HG02943 (cell line): ENCODE measurements around the gene R3HDM2.

Source experiments
- ATAC-seq: cut with Tn5 transposase; IDR thresholded peaks from one replicate; pipeline ENCODE4 v1.9.1; 2021; ENCODE audit warnings: mild to moderate bottlenecking, low read depth, moderate library complexity; ENCODE audit not compliant: unreplicated experiment

R3HDM2 gene

DNA sequence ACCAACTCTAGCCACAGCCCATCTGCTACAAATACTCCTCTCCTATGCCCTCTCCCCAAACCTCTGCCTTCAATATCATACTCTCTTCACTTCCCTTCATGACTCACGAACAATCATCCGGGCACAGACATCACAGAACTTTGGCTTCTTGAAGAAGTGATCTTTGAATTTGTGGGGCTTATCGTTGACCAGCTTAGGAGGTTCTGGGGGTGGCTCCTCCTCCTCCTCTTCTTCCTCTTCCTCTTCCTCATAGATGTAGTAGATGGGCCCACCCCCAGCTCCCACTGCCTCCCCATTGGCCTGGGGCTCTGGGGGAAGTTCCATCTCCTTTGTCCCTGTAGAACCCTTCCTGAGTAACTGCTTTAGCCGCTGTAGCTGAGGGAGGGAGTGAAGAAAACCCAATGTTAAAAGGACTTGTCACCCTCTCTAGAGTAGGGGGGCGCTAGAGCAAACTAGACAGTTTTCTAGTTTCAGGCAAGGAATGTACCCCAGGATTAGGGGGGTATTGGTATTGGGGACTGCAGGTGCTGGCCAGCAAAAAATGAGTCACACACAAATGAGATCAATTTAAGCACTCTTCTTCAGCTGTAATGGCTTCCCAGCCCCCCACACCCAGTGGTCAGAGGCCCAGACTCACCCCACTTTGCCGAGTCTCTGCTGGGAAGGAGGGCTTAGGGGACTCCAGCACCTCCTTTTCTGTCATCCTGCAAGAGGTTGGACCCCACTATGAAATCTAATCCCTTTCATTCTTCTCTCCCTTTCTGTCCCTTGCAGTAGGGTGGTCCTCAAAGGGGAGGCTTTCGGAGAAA, 181.7 kb downstream of the R3HDM2 start:
- no peak for ATAC-seq

DNA sequence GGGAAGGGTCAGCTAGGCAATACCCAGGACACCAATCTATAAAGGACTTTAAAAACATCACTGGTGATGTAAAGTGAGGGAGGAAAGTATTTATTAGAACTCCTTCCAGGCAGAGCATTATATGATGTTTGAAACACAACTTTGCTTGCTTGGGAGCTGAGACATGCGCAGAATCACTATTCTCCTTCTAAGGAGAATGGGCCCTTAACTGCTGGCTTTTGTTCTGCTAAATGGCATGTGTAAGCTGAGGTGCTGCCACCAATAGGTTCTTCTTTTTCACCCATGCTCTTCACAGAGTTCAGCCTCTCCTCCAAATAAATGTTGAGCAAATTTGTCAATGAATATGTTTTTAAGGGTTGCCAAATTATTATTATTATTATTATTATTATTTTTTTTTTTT, 183.8 kb downstream of the R3HDM2 start:
- no peak for ATAC-seq

DNA sequence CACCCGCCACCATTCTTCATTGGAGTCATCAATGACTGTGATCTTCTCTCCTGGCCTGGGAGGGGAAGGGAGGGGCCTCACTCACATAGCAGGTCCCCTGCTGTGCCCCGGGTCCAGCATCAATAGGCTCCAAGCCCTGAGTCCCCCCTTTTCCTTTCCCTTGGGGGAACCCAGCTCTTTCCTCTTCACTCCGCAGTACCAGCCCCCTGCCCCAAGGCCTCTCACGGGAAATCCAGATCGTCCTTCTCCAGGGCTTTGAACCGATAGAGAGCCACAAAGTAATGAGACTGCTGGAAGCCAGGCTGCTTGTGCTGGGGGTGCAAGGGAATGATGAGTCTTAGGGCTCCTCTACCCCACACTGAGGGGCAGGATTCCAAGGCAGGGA, 186.5 kb downstream of the R3HDM2 start:
- no peak for ATAC-seq

DNA sequence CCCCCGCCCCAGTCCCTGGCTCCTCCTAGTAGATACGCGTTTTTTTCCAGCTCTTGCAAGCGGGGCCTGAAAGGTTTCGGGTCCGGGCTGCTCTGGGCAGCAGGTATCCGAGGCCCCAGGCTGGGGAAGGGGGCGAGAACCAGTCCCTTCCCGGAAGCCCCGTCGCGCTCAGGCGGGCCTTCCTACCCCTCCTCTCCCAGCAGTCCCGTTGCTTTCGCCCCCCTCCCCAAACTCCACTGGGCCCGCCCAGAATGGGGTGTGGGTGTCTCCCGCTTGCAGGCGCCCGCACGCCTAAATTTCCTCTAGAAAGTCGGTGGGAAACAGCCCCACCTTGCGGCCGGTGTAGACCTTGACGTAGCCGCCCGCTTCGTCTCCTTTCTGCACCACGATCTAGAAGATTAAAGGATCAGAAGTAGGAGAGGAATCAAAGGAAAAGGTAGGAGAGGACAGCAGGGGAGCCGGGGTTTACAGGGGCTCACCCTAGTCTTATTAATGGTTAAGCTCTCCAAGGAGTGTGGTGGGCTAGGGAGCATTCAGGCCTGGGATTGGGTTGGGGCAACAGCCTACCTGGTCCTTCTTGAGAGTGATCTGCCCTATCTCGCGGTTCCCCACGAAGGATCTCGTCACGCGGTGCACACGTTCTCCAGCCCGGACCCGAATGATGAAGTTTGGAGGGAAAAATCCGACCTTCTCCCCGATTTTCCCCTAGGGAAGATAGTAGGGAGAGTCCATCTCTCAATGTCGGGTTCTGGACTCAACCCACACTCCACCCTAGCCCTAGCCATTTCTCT, 187.1 kb downstream of the R3HDM2 start:
- ATAC-seq: no peak

- ATAC-seq: peak; percentile 37
Measured at GRCh38 chr12:57242691-57243454, 188.0 kb downstream of the R3HDM2 start.

- no peak for ATAC-seq
Measured at GRCh38 chr12:57242329-57242690, 188.5 kb downstream of the R3HDM2 start.

GRCh38 chr12:57241402-57242310, 189.2 kb downstream of the R3HDM2 start:
- ATAC-seq: no peak

DNA sequence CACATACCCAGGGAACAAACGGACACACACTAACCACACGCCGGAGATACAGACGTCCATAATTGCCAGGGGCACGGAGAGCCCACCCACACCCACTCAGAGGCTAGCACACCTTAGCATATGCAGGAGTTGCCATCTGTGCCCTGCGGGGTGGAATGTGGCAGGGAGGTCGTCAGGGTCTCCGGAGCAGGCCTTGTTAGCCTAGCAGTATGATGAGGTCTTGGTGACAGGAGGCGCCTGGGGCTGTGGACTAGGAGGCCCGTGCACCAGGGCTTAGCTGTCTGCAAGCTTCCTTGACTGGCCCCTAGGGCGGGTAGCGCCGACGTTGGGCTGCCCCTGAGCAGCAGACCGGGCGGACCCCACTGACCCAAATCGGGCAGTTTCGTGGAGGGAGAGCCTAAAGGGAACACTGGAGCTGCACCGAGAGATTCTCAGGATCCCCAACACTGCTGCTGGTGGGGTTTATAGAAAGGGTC, 189.9 kb downstream of the R3HDM2 start:
- no peak for ATAC-seq

- ATAC-seq: no peak
Measured at GRCh38 chr12:57240066-57240921, 190.5 kb downstream of the R3HDM2 start.

DNA sequence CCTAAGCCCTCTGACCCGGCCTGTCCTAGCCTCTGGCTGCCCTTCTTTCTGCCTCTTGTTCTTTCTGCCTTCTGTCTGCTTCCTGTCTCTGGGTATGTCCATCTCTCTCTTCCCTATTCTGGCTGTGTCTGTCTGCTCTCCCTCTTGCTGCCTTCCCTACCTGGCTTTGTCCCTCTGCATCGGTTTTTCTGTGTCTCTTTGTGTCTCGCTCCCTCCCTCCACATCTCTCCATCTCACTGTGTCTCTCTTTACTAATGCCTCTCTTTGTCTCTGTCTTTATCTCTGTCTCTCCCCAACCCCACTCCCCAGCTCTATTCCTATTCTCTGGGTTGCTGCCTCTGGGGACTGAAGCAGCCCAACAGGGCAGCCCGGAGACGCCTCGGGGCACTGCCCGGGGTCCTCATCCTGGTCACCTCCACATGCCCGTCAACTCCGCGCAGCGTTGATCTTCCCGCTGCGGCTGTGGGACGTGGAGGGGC, 191.2 kb downstream of the R3HDM2 start:
- ATAC-seq: no peak

DNA sequence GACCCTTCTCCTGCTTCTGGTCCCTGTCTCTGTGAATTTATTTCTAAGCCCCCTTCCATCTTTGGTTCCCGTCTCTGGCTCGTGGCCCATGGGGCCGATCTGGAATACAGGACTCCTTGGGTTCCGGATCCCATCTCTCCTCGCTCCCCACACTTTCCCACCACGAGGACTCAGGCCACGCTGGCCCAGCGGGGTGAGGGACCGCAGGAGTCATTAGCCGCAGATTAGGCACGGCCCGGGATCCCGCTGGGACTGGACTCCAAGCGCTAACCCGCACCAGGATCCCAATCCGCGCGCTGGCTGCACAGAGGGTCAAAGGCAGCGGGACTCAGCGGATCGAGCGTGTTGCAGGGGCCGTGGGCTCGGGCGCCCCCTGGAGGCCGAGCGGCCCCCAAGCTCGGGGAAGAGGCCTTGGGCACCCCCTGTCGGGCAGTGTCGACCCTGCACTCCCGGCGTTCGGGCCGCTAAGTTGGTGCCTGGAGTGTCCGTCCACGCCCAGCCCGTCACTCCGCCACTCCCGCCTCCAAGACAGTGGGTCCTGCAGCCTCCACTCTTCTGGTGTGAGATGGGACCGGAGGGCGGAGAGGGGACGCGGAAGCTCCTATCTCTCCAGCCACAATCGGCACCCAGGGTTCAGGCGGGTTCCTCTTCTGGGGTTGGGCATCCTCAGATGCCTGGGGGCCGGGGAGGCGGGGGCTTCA, 191.8 kb downstream of the R3HDM2 start:
- no peak for ATAC-seq

DNA sequence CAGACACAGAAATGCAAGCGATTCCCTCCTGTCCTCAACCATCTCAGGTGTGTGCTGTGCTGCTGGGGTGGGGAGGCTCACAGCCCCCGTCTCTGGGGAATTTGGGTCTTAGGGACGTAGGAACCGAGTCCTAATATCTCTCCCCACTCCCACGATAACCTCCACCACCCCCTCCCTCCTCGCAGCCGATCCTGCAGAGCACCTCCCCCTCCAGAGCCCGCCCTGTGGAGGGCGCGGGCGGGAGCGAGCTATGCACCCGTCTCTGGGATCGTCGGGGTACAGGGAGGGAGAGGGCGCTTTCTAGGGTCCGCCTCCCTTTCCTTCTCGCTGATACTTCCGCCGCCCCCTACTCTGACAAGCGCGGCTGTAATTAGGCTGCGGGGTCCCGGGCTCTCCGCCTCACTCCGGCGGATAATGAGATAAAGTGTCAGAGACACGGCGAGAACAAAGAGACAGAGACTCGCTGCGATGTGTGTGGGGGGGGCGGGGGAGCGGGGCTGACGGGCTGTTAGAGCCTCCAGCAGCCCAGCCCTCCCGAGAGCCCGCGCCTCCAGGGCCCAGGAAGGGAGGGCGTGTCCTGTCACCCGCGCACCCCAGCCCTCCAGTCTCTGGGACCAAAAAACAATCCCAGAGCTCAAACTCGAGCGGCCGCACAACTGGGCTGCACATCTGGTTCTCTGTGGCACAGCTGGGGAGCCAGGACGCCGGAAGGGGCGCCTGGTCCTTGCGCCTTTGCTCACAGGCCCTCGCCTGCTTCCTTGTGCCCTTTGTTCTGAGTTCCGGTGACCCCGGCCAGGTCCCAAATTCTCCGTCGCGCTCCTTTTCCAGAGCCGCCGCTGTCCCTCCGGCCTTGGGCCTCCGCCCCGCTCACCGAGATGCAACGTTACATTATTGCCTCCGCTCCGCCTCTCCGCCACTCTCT, 192.7 kb downstream of the R3HDM2 start:
- no peak for ATAC-seq

DNA sequence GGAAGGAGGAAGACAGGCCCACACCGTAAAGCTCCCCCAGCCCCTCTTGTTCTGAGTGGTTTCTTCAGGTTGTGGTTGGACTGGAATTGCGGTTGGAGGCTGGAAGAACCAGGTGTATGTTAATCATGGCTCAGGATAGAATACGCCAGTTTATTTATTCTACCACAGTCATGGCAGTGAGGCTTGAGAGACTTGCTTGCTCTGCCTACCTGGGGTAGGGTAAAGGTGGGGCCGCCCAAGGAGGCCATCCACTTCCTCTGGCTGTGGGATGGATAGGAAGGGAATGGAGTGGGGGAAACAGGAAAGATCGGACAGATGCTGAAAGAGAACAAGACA, 193.3 kb downstream of the R3HDM2 start:
- no peak for ATAC-seq

- no peak for ATAC-seq
Measured at GRCh38 chr12:57236925-57237595, 193.8 kb downstream of the R3HDM2 start.

- no peak for ATAC-seq
Measured at GRCh38 chr12:57236201-57236924, 194.5 kb downstream of the R3HDM2 start.

GRCh38 chr12:57235728-57236131, 195.1 kb downstream of the R3HDM2 start:
- no peak for ATAC-seq
